K562 (cell line): Measurements from ENCODE around the gene UBR3. TPM values are rescaled to one million over a fixed set of nuclear protein-coding genes. Genes with fewer than 3 reads are reported as not detected.

ENCODE experiments used
- CBFA2T3 ChIP-seq: fragments of 450-650 bp; IDR thresholded peaks from 2 replicates; pipeline ENCODE4 v1.6.1; 2017
- CEBPG ChIP-seq, 3 experiments: fragments of 200-800 bp in 1 of 3; sonication (Bioruptor generic) in 1 of 3; sonication (generic) in 1 of 3; formaldehyde crosslinking in 1 of 3; IDR thresholded peaks in 2 of 3; conservative IDR thresholded peaks in 1 of 3; 2 replicates each; pipeline versions ENCODE4 v1.6.1 to v1.8.0; 2016 to 2022; ENCODE audit warnings: missing compliant biosample characterization in 2 of 3, missing genetic modification characterization in 2 of 3, mild to moderate bottlenecking in 1 of 3, missing genetic modification reagents in 1 of 3
- EP300 ChIP-seq: IDR thresholded peaks from 2 replicates; pipeline ENCODE4 v1.6.1; 2012; ENCODE audit warnings: low read length, improper control_type of control experiment
- FOXA3 ChIP-seq, 2 experiments: fragments of 450-650 bp in 1 of 2; sonication (generic) in 1 of 2; formaldehyde crosslinking; IDR thresholded peaks in 1 of 2; conservative IDR thresholded peaks in 1 of 2; 2 replicates each; pipeline versions ENCODE4 v1.4.0 to v1.8.0; 2020 to 2022; ENCODE audit warnings: mild to moderate bottlenecking in 2 of 2, missing genetic modification reagents in 1 of 2
- GATAD2B ChIP-seq: fragments of 450-650 bp; IDR thresholded peaks from 2 replicates; pipeline ENCODE4 v1.6.1; 2017; ENCODE audit warnings: mild to moderate bottlenecking, borderline replicate concordance
- HCFC1 ChIP-seq: IDR thresholded peaks from 2 replicates; pipeline ENCODE4 v1.6.1; 2012; ENCODE audit warnings: low read depth, low read length, improper control_type of control experiment
- HDAC1 ChIP-seq, 2 experiments: fragments of 450-650 bp; IDR thresholded peaks; 2 replicates each; pipeline ENCODE4 v1.6.1; 2016 to 2017; ENCODE audit warnings: inconsistent platforms in 1 of 2, mild to moderate bottlenecking in 1 of 2, moderate library complexity in 1 of 2
- KDM4B ChIP-seq, 2 experiments: fragments of 450-650 bp in 1 of 2; sonication (generic) in 1 of 2; IDR thresholded peaks; 2 replicates each; pipeline ENCODE4 v1.6.1; 2016 to 2017; ENCODE audit warnings: borderline replicate concordance in 2 of 2, antibody characterized with exemption in 1 of 2, low read depth in 1 of 2, mild to moderate bottlenecking in 1 of 2
- MEF2D ChIP-seq: conservative IDR thresholded peaks from 2 replicates; pipeline ENCODE4 v1.6.1; 2016; ENCODE audit warnings: low read depth, missing genetic modification characterization, missing compliant biosample characterization
- MEIS2 ChIP-seq: fragments of 450-650 bp; IDR thresholded peaks from 2 replicates; pipeline ENCODE4 v1.6.1; 2014; ENCODE audit warnings: mild to moderate bottlenecking; ENCODE audit not compliant: partially characterized antibody
- MIER1 ChIP-seq: fragments of 450-650 bp; IDR thresholded peaks from 2 replicates; pipeline ENCODE4 v1.6.1; 2016; ENCODE audit warnings: antibody characterized with exemption, mild to moderate bottlenecking, low read depth
- NFIX ChIP-seq: fragments of 250-450 bp; sonication (Bioruptor Pico); IDR thresholded peaks from 2 replicates; pipeline ENCODE4 v1.4.0; 2020; ENCODE audit warnings: low read depth, mild to moderate bottlenecking, moderate library complexity
- PYGO2 ChIP-seq: fragments of 450-650 bp; IDR thresholded peaks from 2 replicates; pipeline ENCODE4 v1.6.1; 2016; ENCODE audit warnings: mild to moderate bottlenecking, missing genetic modification characterization, moderate library complexity, missing compliant biosample characterization
- ZNF133 ChIP-seq: fragments of 250-450 bp; sonication (Bioruptor Pico); IDR thresholded peaks from 2 replicates; pipeline ENCODE4 v1.4.0; 2020; ENCODE audit warnings: mild to moderate bottlenecking
- ZNF431 ChIP-seq: sonication (generic); formaldehyde crosslinking; IDR thresholded peaks from 2 replicates; pipeline ENCODE4 v1.8.0; 2022; ENCODE audit warnings: mild to moderate bottlenecking, missing genetic modification reagents
- polyA plus RNA-seq, 8 experiments: library from polyadenylated mRNA; depleted of rRNA in 4 of 8; stranded (reverse) in 5 of 8; unstranded in 3 of 8; fragments of >200 nt; fragmentation: Nextera tagmentation in 2 of 8; fragmentation: Illumina TruSeq in 1 of 8; extraction: Ambion mirVana in 2 of 8; extraction: Trizol in 1 of 8; gene quantifications; 2 replicates each; pipeline versions ENCODE4 v1.2.1 to v1.2.3, GENCODE V29; 2011 to 2014; ENCODE audit warnings: inconsistent platforms in 1 of 8, missing spikeins in 1 of 8
- total RNA-seq, 7 experiments: library from RNA; depleted of rRNA in 6 of 7; stranded (reverse); fragments of >200 nt in 6 of 7; fragmentation: Illumina TruSeq in 2 of 7; extraction: Trizol in 2 of 7; gene quantifications; 2 replicates each; pipeline versions ENCODE4 v1.2.1 to v1.2.3, GENCODE V29; 2011 to 2021; ENCODE audit warnings: low replicate concordance in 1 of 7
- TF ChIP-seq, protein P1 (sequence below): IDR thresholded peaks from 2 replicates; pipeline ENCODE4 v1.6.1; 2011; ENCODE audit warnings: borderline replicate concordance, low read depth, mild to moderate bottlenecking, moderate library complexity, low read length; ENCODE audit not compliant: insufficient read depth, poor library complexity, severe bottlenecking
- TF ChIP-seq, protein P2 (sequence below): fragments of 450-650 bp; IDR thresholded peaks from 2 replicates; pipeline ENCODE4 v1.7.0; 2016; ENCODE audit warnings: borderline replicate concordance
- TF ChIP-seq, protein P3 (sequence below): fragments of 250-450 bp; sonication (Bioruptor Pico); IDR thresholded peaks from 2 replicates; pipeline ENCODE4 v1.5.1; 2021; ENCODE audit warnings: mild to moderate bottlenecking

UBR3 gene
- total and polyA plus RNA-seq, 9 of the 15 experiments (the other 6 are each of a cell fraction or from before 2014, with no cell fraction given): 14.4 to 63.5 (median 40.4) TPM

DNA sequence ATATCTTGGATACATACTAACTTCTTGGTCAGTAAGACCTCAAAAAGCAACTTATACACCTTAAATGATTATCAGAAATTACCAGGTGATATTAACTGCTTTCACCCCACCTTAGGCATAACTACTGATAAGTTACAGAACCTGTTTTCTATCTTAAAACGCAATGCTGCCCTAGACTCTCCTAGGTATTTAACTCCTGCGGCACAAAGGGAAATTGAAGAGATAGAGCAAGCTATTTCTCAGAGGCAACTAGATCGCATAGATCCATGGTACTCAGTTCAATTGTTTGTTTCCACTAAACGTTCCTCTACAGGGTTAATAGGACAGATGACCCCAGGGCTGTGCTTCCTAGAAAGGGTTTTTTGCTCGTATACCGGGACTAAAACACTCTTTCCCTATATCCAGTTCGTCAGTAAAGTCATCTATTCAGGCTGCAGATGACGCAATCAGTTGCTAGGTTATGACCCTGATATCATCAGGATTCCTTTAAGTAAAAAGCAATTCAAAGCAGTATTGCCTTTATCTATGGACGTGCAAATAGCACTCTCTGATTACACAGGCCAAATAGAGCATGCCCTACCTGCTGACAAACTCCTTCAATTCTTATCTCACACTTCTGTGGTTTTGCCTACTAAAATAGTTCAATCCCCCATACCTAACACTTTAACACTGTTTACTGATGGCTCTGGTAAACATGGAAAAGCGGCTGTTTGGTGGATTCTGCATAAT, 288.4 kb downstream of the UBR3 start (continued):
- TF ChIP-seq, protein P1, sequence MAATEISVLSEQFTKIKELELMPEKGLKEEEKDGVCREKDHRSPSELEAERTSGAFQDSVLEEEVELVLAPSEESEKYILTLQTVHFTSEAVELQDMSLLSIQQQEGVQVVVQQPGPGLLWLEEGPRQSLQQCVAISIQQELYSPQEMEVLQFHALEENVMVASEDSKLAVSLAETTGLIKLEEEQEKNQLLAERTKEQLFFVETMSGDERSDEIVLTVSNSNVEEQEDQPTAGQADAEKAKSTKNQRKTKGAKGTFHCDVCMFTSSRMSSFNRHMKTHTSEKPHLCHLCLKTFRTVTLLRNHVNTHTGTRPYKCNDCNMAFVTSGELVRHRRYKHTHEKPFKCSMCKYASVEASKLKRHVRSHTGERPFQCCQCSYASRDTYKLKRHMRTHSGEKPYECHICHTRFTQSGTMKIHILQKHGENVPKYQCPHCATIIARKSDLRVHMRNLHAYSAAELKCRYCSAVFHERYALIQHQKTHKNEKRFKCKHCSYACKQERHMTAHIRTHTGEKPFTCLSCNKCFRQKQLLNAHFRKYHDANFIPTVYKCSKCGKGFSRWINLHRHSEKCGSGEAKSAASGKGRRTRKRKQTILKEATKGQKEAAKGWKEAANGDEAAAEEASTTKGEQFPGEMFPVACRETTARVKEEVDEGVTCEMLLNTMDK: no peak
- no peak for TF ChIP-seq NFIX
- TF ChIP-seq MEF2D (tag): peak; percentile 93
- TF ChIP-seq MEIS2: peak; percentile 51
- peak; percentile 92 for TF ChIP-seq CEBPG (CRISPR knock-in tag; IDR thresholded peaks at IDR 0.05)
- peak; percentile 98 to 99 for TF ChIP-seq CEBPG (tag; conservative IDR thresholded peaks at IDR 0.05 in 1 of 2, IDR thresholded peaks at IDR 0.05 in 1 of 2)
- TF ChIP-seq ZNF133: no peak
- TF ChIP-seq, protein P2, sequence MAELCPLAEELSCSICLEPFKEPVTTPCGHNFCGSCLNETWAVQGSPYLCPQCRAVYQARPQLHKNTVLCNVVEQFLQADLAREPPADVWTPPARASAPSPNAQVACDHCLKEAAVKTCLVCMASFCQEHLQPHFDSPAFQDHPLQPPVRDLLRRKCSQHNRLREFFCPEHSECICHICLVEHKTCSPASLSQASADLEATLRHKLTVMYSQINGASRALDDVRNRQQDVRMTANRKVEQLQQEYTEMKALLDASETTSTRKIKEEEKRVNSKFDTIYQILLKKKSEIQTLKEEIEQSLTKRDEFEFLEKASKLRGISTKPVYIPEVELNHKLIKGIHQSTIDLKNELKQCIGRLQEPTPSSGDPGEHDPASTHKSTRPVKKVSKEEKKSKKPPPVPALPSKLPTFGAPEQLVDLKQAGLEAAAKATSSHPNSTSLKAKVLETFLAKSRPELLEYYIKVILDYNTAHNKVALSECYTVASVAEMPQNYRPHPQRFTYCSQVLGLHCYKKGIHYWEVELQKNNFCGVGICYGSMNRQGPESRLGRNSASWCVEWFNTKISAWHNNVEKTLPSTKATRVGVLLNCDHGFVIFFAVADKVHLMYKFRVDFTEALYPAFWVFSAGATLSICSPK: no peak
- TF ChIP-seq HDAC1 (IDR thresholded peaks at IDR 0.05): peak in 1 of 2 experiments; percentile 85; a peak in 2 of 4 replicates
- TF ChIP-seq, protein P3, sequence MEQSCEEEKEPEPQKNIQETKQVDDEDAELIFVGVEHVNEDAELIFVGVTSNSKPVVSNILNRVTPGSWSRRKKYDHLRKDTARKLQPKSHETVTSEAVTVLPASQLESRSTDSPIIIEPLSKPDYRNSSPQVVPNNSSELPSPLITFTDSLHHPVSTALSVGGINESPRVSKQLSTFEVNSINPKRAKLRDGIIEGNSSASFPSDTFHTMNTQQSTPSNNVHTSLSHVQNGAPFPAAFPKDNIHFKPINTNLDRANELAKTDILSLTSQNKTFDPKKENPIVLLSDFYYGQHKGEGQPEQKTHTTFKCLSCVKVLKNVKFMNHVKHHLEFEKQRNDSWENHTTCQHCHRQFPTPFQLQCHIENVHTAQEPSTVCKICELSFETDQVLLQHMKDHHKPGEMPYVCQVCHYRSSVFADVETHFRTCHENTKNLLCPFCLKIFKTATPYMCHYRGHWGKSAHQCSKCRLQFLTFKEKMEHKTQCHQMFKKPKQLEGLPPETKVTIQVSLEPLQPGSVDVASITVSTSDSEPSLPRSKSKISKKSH (CRISPR knock-in tag): no peak
- peak; percentile 52; the same call in 1 of the 2 replicates for TF ChIP-seq EP300
- no peak for TF ChIP-seq KDM4B (IDR thresholded peaks at IDR 0.05; ENCODE audit: borderline replicate concordance in 2 of 2, low read depth in 1 of 2)
- no peak for TF ChIP-seq MIER1
- peak in 1 of 2 experiments; percentile 92; a peak in 2 of 4 replicates for TF ChIP-seq FOXA3 (CRISPR knock-in tag; conservative IDR thresholded peaks at IDR 0.05 in 1 of 2, IDR thresholded peaks at IDR 0.05 in 1 of 2)
- TF ChIP-seq ZNF431: no peak
- TF ChIP-seq HCFC1: no peak
- peak; percentile 77 for TF ChIP-seq PYGO2
- TF ChIP-seq CBFA2T3: peak; percentile 72
- no peak for TF ChIP-seq GATAD2B
